ENCODE measurements around the gene HCN3. TPM values are rescaled to one million over a fixed set of nuclear protein-coding genes. Genes with fewer than 3 reads are reported as not detected.

HCN3 gene
- total RNA-seq, 1 experiment from 2014 or later = 5.4 TPM

- H2BK5ac ChIP-seq (ENCODE audit: insufficient read length, low read length) = no peak overlapping the region
- H3K27ac ChIP-seq (ENCODE audit: insufficient read length, low read depth, low read length) = no peak overlapping the region
- no peak for TF ChIP-seq CTCF (conservative IDR thresholded peaks at IDR 0.05)
- H2AFZ ChIP-seq (ENCODE audit: low read length) = no peak overlapping the region
- H3K9me3 Mint-ChIP-seq = no peaks in the 10 kb centered on the region
- peaks cover 4% of the 10 kb centered on the region; the same call in 1 of the 2 replicates for H3K4me1 ChIP-seq (ENCODE audit: insufficient read depth, low read length)
- H4K5ac ChIP-seq (ENCODE audit: insufficient read length, low read depth, low read length) = no peak overlapping the region
- H3K27me3 Mint-ChIP-seq (ENCODE audit: low read depth) = peaks cover 11% of the 10 kb centered on the region
- H3K56ac ChIP-seq (ENCODE audit: insufficient read length, low read depth, low read length) = no peak overlapping the region
- H4K91ac ChIP-seq (ENCODE audit: insufficient read length, low read depth, low read length) = no peak overlapping the region
- H2BK120ac ChIP-seq (ENCODE audit: low read depth, low read length, poor library complexity, severe bottlenecking) = no peak overlapping the region
- no peaks in the 10 kb centered on the region for H3K27me3 ChIP-seq (ENCODE audit: insufficient read depth, low read length)
- no peaks in the 10 kb centered on the region for H3K79me2 ChIP-seq (ENCODE audit: insufficient read depth, low read length)
- no peak overlapping the region for H4K8ac ChIP-seq (replicated peaks; ENCODE audit: insufficient read length, low read depth, low read length)
- WGBS (ENCODE audit: extremely low coverage, insufficient read length, low lambda C conversion rate) = no CpG with 5 or more reads among the region's 7 CpGs
- no peak overlapping the region for H3T11ph ChIP-seq (ENCODE audit: low read length)
- H3K4me3 Mint-ChIP-seq = no peak overlapping the region
- H3K4me1 Mint-ChIP-seq = peaks cover 27 to 29% of the 10 kb centered on the region in 2 experiments
- H2BK15ac ChIP-seq (ENCODE audit: low read depth, low read length) = no peak overlapping the region
- H3K9me3 ChIP-seq (ENCODE audit: control insufficient read depth, low read depth, low read length) = no peaks in the 10 kb centered on the region
- DNase-seq = no peak
- no peak overlapping the region for H3K18ac ChIP-seq (ENCODE audit: insufficient read length, low read depth, low read length)
- no peak overlapping the region for H2AK5ac ChIP-seq (ENCODE audit: insufficient read length, low read length)
- no peak overlapping the region for H3K4me2 ChIP-seq (ENCODE audit: insufficient read depth, insufficient read length, low read length)
- no peaks in the 10 kb centered on the region for H3K79me1 ChIP-seq (ENCODE audit: insufficient read depth, low read depth, low read length, poor library complexity, severe bottlenecking)
- H3K36me3 Mint-ChIP-seq (ENCODE audit: insufficient read depth in 1 of 3, low read depth in 3 of 3) = peaks cover 8 to 26% (median 23%) of the 10 kb centered on the region in 3 experiments
- no peak overlapping the region; a peak in 1 of 7 replicates for H3K27ac Mint-ChIP-seq
- H3K4ac ChIP-seq (ENCODE audit: low read depth, low read length) = no peak overlapping the region
- H3K14ac ChIP-seq (ENCODE audit: insufficient read depth, low read length) = no peak overlapping the region
- H3K9ac ChIP-seq (ENCODE audit: extremely low read depth, insufficient read length, low read length) = no peak overlapping the region
- H4K20me1 ChIP-seq (ENCODE audit: control insufficient read depth, insufficient read depth, insufficient read length) = no peaks in the 10 kb centered on the region
- H2BK20ac ChIP-seq (ENCODE audit: low read depth, low read length, poor library complexity, severe bottlenecking) = no peak overlapping the region
- no peak overlapping the region for H2BK12ac ChIP-seq (ENCODE audit: insufficient read length, low read depth, low read length)
- H3K23ac ChIP-seq (ENCODE audit: insufficient read length, low read depth, low read length) = no peak overlapping the region
- H3K23me2 ChIP-seq (ENCODE audit: insufficient read length, low read depth, low read length, poor library complexity, severe bottlenecking) = peaks cover 14% of the 10 kb centered on the region
These were observed 25.7 kb upstream of the HCN3 start for GRCh38 chr1:155251566-155251965.

All from H9 (cell line).